Stomach (tissue), 9 donors: ENCODE data around the gene HRCT1. TPM values are rescaled to one million over a fixed set of nuclear protein-coding genes. Genes with fewer than 3 reads are reported as not detected.

Source experiments
- DNase-seq, 2 donors: peaks; one replicate each; pipeline versions ENCODE4 v3.0.0 to v3.0.0-alpha.2; 2013 to 2019
- H3K27ac ChIP-seq, 5 donors: fragments of 200-600 bp in 4 of 5; sonication (generic) in 4 of 5; one replicate each; pipeline ENCODE4 v1.5.1; 2013 to 2019; ENCODE audit warnings: mild to moderate bottlenecking in 1 of 5, moderate library complexity in 1 of 5
- H3K27me3 ChIP-seq, 3 donors: fragments of 200-600 bp; sonication (generic); one replicate each; pipeline ENCODE4 v1.5.1; 2017 to 2019; ENCODE audit warnings: mixed run types in 1 of 3
- H3K36me3 ChIP-seq, 4 donors: fragments of 200-600 bp; sonication (generic); 1 replicate in 3 of 4; 2 replicates in 1 of 4; pipeline ENCODE4 v1.5.1; 2016 to 2019
- H3K4me1 ChIP-seq, 4 donors: fragments of 200-600 bp; sonication (generic); one replicate each; pipeline ENCODE4 v1.5.1; 2016 to 2019
- H3K4me3 ChIP-seq, 4 donors: fragments of 200-600 bp; sonication (generic) in 3 of 4; one replicate each; pipeline ENCODE4 v1.5.1; 2016 to 2019; ENCODE audit warnings: mild to moderate bottlenecking in 1 of 4
- H3K9me3 ChIP-seq, 4 donors: fragments of 200-600 bp; sonication (generic); one replicate each; pipeline ENCODE4 v1.5.1; 2016 to 2019
- CTCF ChIP-seq, 7 experiments: fragments of 450-650 bp in 4 of 7; fragments of 200-600 bp in 3 of 7; sonication (generic) in 3 of 7; IDR thresholded peaks; one replicate each; pipeline ENCODE4 v1.5.1; 2016 to 2019; ENCODE audit warnings: antibody characterized with exemption in 7 of 7, control low read depth in 2 of 7, mild to moderate bottlenecking in 1 of 7
- EP300 ChIP-seq: sonication (generic); formaldehyde crosslinking; IDR thresholded peaks from one replicate; pipeline ENCODE4 v1.6.1; 2017; ENCODE audit warnings: antibody characterized with exemption
- POLR2A ChIP-seq, 4 donors: fragments of 450-650 bp; IDR thresholded peaks; one replicate each; pipeline ENCODE4 v1.6.1; 2016; ENCODE audit warnings: antibody characterized with exemption in 4 of 4, control low read depth in 2 of 4, mild to moderate bottlenecking in 1 of 4, moderate library complexity in 1 of 4
- POLR2AphosphoS5 ChIP-seq, 3 donors: sonication (generic); formaldehyde crosslinking; IDR thresholded peaks; one replicate each; pipeline ENCODE4 v1.6.1; 2016; ENCODE audit warnings: antibody characterized with exemption in 3 of 3
- WGBS, 5 donors: extraction: QIAGEN DNeasy Blood & Tissue Kit in 3 of 5; methylation state at CpG; one replicate each; pipeline versions ENCODE4 v1.1.5 to v1.1.7; 2013 to 2018; 5-methylcytosine and 5-hydroxymethylcytosine counted together
- intact Hi-C: fragments of 100-400 bp; cut with DNase I; formaldehyde crosslinking; loops from one replicate; pipeline ENCODE4 v1.15.1; 2023; ENCODE audit warnings: low total_unique reads
- polyA plus RNA-seq, 3 donors: library from polyadenylated mRNA; stranded (reverse); fragments of 200-250 nt; gene quantifications; one replicate each; pipeline ENCODE4 v1.2.3, GENCODE V29; 2013
- total RNA-seq, 5 donors: library from RNA; depleted of rRNA; stranded (reverse); fragments of >200 nt; gene quantifications; one replicate each; pipeline versions ENCODE4 v1.1.0 to v1.2.3, GENCODE V29; 2014 to 2016
- donor health status: healthy with polysubstance abuse.
- donor health status: Bipolar disorder and iron deficiency.
- donor health status: healthy.

Gene HRCT1
- total and polyA plus RNA-seq, 8 donors = 0.50 to 28.7 (median 5.3) TPM; not detected in 2

DNA sequence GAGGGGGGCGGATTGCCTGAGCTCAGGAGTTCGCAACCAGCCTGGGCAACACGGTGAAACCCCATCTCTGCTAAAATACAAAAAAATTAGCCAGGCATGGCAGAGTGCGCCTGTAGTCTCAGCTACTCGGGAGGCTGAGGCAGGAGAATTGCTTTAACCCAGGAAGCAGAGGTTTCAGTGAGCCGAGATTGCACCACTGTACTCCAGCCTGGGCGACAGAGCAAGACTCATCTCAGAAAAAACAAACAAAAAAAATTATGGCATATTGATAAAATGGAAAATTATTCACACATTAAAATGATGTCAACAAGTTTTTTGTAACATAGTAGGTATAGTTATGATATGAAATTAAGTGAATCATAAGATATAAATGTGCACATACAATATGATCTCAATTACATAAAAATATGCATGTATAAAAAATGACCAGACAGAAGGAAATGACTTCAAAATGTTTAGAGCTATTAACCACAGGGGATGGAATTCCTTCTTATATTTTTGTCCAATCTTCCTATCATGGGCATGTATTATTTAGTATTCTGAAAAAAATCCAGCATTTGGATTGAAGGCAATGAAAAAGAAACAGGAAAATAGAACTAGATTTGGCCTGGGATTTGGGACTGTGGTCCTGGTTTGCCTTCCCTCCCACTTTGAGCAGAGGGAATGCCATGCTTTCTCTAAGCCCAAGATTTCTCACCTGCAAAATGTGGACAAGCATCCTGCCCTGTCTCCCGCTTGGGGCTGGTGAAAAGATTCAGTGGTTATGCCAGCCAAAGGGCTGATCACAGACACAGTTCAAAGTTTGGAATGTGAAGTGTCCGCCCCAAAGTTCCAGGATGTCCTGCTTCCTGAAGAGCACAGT lies 22.8 kb downstream of the HRCT1 start:
- H3K36me3 ChIP-seq = no peaks in the 10 kb centered on the region
- no peaks in the 10 kb centered on the region for H3K27me3 ChIP-seq
- no peak for DNase-seq
- no peak overlapping the region for H3K4me3 ChIP-seq
- H3K27ac ChIP-seq = no peak overlapping the region
- intact Hi-C loops = no loop called here
- TF ChIP-seq POLR2A (IDR thresholded peaks at IDR 0.05) (no peak), POLR2AphosphoS5 (IDR thresholded peaks at IDR 0.05) (peak in 1 of 3 donors; percentile 28), CTCF (IDR thresholded peaks at IDR 0.05) (no peak), EP300 (no peak)
- no peaks in the 10 kb centered on the region for H3K9me3 ChIP-seq
- peaks cover 3 to 20% (median 9%) of the 10 kb centered on the region in 4 donors for H3K4me1 ChIP-seq
- WGBS, 5 donors = 83 to 92% (median 88%) methylated on average over 9 of the region's 9 CpGs

GRCh38 chr9:35929453-35929718 lies 23.4 kb downstream of the HRCT1 start:
- H3K4me3 ChIP-seq = no peak overlapping the region
- no peaks in the 10 kb centered on the region for H3K9me3 ChIP-seq
- peaks cover 0 to 14% (median 4%) of the 10 kb centered on the region in 4 donors for H3K4me1 ChIP-seq
- WGBS, 5 donors = 63 to 86% (median 77%) methylated on average over 6 of the region's 6 CpGs
- H3K36me3 ChIP-seq = no peaks in the 10 kb centered on the region
- DNase-seq = no peak
- intact Hi-C loops = no loop called here
- H3K27ac ChIP-seq = no peak overlapping the region
- TF ChIP-seq EP300 (no peak), CTCF (IDR thresholded peaks at IDR 0.05) (no peak), POLR2A (IDR thresholded peaks at IDR 0.05) (no peak), POLR2AphosphoS5 (IDR thresholded peaks at IDR 0.05) (no peak)
- no peaks in the 10 kb centered on the region for H3K27me3 ChIP-seq

- TF ChIP-seq EP300 (no peak), POLR2AphosphoS5 (IDR thresholded peaks at IDR 0.05) (no peak), POLR2A (IDR thresholded peaks at IDR 0.05) (no peak), CTCF (IDR thresholded peaks at IDR 0.05) (no peak)
- intact Hi-C loops = no loop called here
- no peak for DNase-seq
- no peaks in the 10 kb centered on the region for H3K36me3 ChIP-seq
- H3K4me3 ChIP-seq = no peak overlapping the region
- H3K4me1 ChIP-seq = peaks cover 0 to 17% (median 3%) of the 10 kb centered on the region in 4 donors
- no peaks in the 10 kb centered on the region for H3K27me3 ChIP-seq
- no peaks in the 10 kb centered on the region for H3K9me3 ChIP-seq
- no peak overlapping the region for H3K27ac ChIP-seq
Observed at GRCh38 chr9:35930521-35930920, 24.5 kb downstream of the HRCT1 start.

DNA sequence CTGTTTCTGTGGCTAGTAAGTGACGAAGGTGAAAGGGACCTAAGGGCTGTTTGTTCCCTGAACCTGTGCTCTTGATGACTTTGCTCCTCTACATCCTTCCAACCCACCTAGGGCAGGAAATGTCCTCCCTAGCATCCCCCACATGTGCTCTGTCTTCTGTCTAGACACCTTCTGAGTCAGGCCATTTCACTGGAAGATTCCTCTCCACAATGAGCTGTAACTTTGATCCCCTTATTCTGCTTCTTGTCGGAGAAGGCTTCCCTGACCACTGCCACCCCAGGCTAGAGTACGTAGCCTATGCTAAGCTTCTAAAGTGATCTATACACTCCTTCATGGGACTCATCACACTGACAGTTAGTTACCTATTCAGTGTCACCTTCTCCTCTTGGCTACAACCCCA lies 25.0 kb downstream of the HRCT1 start:
- Histone ChIP-seq H3K4me1 (peaks cover 0 to 22% (median 4%) of the 10 kb centered on the region in 4 donors), H3K27ac (no peak overlapping the region), H3K36me3 (no peaks in the 10 kb centered on the region), H3K4me3 (no peak overlapping the region), H3K27me3 (no peaks in the 10 kb centered on the region), H3K9me3 (no peaks in the 10 kb centered on the region)
- WGBS, 5 donors = 86 to 98% (median 94%) methylated on average over 3 of the region's 3 CpGs
- intact Hi-C loops = no loop called here
- no peak for TF ChIP-seq POLR2A (IDR thresholded peaks at IDR 0.05)
- no peak for TF ChIP-seq EP300
- TF ChIP-seq CTCF (IDR thresholded peaks at IDR 0.05) = no peak
- no peak for DNase-seq
